K562 (cell line): ENCODE data around the gene LCTL. TPM values are rescaled to one million over a fixed set of nuclear protein-coding genes. Genes with fewer than 3 reads are reported as not detected.

Experiments
- ATAC-seq: fragments of 200-7000 bp; cut with Tn5 transposase; 3 replicates; pipeline ENCODE4 v1.9.1; 2020; ENCODE audit warnings: moderate library complexity
- BruUV-seq: library from RNA; stranded (reverse); fragments of 400-500 nt; replicated peaks from 2 replicates; lab custom pipeline; 2021; lab: Mats Ljungman, UMichigan
- CTCF ChIA-PET: fragments of 300-600 bp; formaldehyde crosslinking; extraction: SDS; loops from one replicate; lab custom pipeline; 2021; ENCODE audit warnings: low intra/inter-chr PET ratio; lab: Yijun Ruan, JAX
- POLR2A ChIA-PET: fragments of 300-600, 350-650 bp; sonication (Branson Sonifier 250); formaldehyde crosslinking; extraction: SDS; loops from one replicate; lab custom pipeline; 2021; ENCODE audit warnings: antibody characterized with exemption, inconsistent platforms; lab: Yijun Ruan, JAX
- DNase-seq, 4 experiments: peaks; one replicate each; pipeline versions ENCODE4 v3.0.0 to v3.0.0-alpha.2; 2011 to 2018; ENCODE audit warnings: low spot score in 3 of 4, mixed read lengths in 3 of 4; ENCODE audit errors: extremely low read depth in 1 of 4
- FAIRE-seq: peaks from 2 replicates; lab custom pipeline; 2011; peaks lifted over from hg19 to GRCh38; lab: Jason Lieb, UNC
- H2AFZ ChIP-seq: 2 replicates; pipeline ENCODE4 v1.6.0; 2011; ENCODE audit warnings: low read depth, low read length, control low read depth, inconsistent platforms
- H3K27ac ChIP-seq: fragments of 200-600 bp; 3 replicates; pipeline ENCODE4 v1.8.0; 2011; ENCODE audit warnings: low read depth, mild to moderate bottlenecking, control low read depth, inconsistent platforms, low read length, moderate library complexity, mixed read lengths; ENCODE audit errors: extremely low read depth
- H3K27me3 ChIP-seq, 2 experiments: fragments of 300-600 bp in 1 of 2; 2 replicates in 1 of 2; 3 replicates in 1 of 2; pipeline versions ENCODE4 v1.6.0 to v1.8.0; 2011; ENCODE audit warnings: inconsistent platforms in 2 of 2, low read length in 2 of 2, mild to moderate bottlenecking in 1 of 2, mixed read lengths in 1 of 2, moderate library complexity in 1 of 2; ENCODE audit not compliant: control insufficient read depth in 2 of 2, insufficient read depth in 2 of 2
- H3K36me3 ChIP-seq: fragments of 300-600 bp; 3 replicates; pipeline ENCODE4 v1.8.0; 2011; ENCODE audit warnings: mild to moderate bottlenecking, low read length, inconsistent platforms; ENCODE audit not compliant: control insufficient read depth, insufficient read depth
- H3K4me1 ChIP-seq, 2 experiments: fragments of 200-600 bp in 1 of 2; replicated peaks in 1 of 2; 2 replicates in 1 of 2; 3 replicates in 1 of 2; pipeline versions ENCODE4 v1.5.1 to v1.8.0; 2011; ENCODE audit warnings: inconsistent platforms in 2 of 2, low read length in 2 of 2, mild to moderate bottlenecking in 1 of 2, mixed read lengths in 1 of 2, moderate library complexity in 1 of 2; ENCODE audit not compliant: control insufficient read depth in 2 of 2, insufficient read depth in 2 of 2
- H3K4me2 ChIP-seq: 2 replicates; pipeline ENCODE4 v1.6.1; 2011; ENCODE audit warnings: low read length, control low read depth, inconsistent platforms, mixed read lengths; ENCODE audit not compliant: insufficient read depth
- H3K4me3 ChIP-seq: fragments of 200-600 bp; sonication (generic), shearing (Covaris generic); 2 replicates; pipeline ENCODE4 v1.5.1; 2016; ENCODE audit warnings: control low read depth, inconsistent platforms
- H3K79me2 ChIP-seq: fragments of 200-600 bp; 3 replicates; pipeline ENCODE4 v1.8.0; 2011; ENCODE audit warnings: low read length, inconsistent platforms; ENCODE audit not compliant: control insufficient read depth, insufficient read depth
- H3K9ac ChIP-seq, 2 experiments: 2 replicates each; pipeline versions ENCODE4 v1.6.0 to v1.6.1; 2011; ENCODE audit warnings: low read depth in 2 of 2, low read length in 2 of 2, control low read depth in 1 of 2, inconsistent platforms in 1 of 2, mild to moderate bottlenecking in 1 of 2, mixed read lengths in 1 of 2; ENCODE audit not compliant: insufficient read depth in 1 of 2
- H3K9me1 ChIP-seq: one replicate; pipeline ENCODE4 v1.6.0; 2011; ENCODE audit warnings: inconsistent platforms, mild to moderate bottlenecking, low read length, moderate library complexity; ENCODE audit not compliant: control insufficient read depth, insufficient read depth
- H3K9me3 ChIP-seq: replicated peaks from 2 replicates; pipeline ENCODE4 v1.5.1; 2011; ENCODE audit warnings: low read depth, low read length, inconsistent platforms; ENCODE audit not compliant: control insufficient read depth, insufficient read depth
- H4K20me1 ChIP-seq: replicated peaks from 2 replicates; pipeline ENCODE4 v1.6.1; 2011; ENCODE audit warnings: low read length, inconsistent platforms, mixed read lengths; ENCODE audit not compliant: control insufficient read depth, insufficient read depth
- C11orf30 ChIP-seq: fragments of 450-650 bp; IDR thresholded peaks from 2 replicates; pipeline ENCODE4 v1.6.1; 2016; ENCODE audit warnings: low read depth, mild to moderate bottlenecking
- MAFG ChIP-seq: fragments of 450-650 bp; conservative IDR thresholded peaks from 2 replicates; pipeline ENCODE4 v1.6.1; 2016; ENCODE audit warnings: missing genetic modification characterization, missing compliant biosample characterization
- POLR2A ChIP-seq: fragments of 450-650 bp; conservative IDR thresholded peaks from 2 replicates; pipeline ENCODE4 v1.6.1; 2016
- RBM25 ChIP-seq: fragments of 200-400 bp; formaldehyde crosslinking; IDR thresholded peaks from 2 replicates; pipeline ENCODE4 v1.6.1; 2018; ENCODE audit warnings: low read length, low read depth, moderate library complexity; ENCODE audit not compliant: severe bottlenecking
- SUPT5H ChIP-seq: fragments of 450-650 bp; IDR thresholded peaks from 2 replicates; pipeline ENCODE4 v1.6.1; 2016
- ZNF316 ChIP-seq: fragments of 450-650 bp; IDR thresholded peaks from 2 replicates; pipeline ENCODE4 v1.6.1; 2016
- WGBS: fragments of 100-300 bp; shearing (Covaris generic); methylation state at CpG from one replicate; pipeline ENCODE4 v1.1.6; 2016; ENCODE audit warnings: low coverage, mixed read lengths; ENCODE audit not compliant: insufficient coverage; ENCODE audit errors: missing lambda C conversion rate; 5-methylcytosine and 5-hydroxymethylcytosine counted together
- in situ Hi-C: fragments of 300-500 bp; cut with MboI; formaldehyde crosslinking; loops from 4 replicates; pipeline ENCODE4 v1.15.0; 2018; ENCODE audit warnings: inconsistent platforms, mixed read lengths
- intact Hi-C: fragments of 100-400 bp; cut with micrococcal nuclease; formaldehyde crosslinking; loops from 2 replicates; pipeline ENCODE4 v1.14.2; 2022
- polyA plus RNA-seq, 8 experiments: library from polyadenylated mRNA; depleted of rRNA in 4 of 8; stranded (reverse) in 5 of 8; unstranded in 3 of 8; fragments of >200 nt; fragmentation: Nextera tagmentation in 2 of 8; fragmentation: Illumina TruSeq in 1 of 8; extraction: Ambion mirVana in 2 of 8; extraction: Trizol in 1 of 8; gene quantifications; 2 replicates each; pipeline versions ENCODE4 v1.2.1 to v1.2.3, GENCODE V29; 2011 to 2014; ENCODE audit warnings: inconsistent platforms in 1 of 8, missing spikeins in 1 of 8
- total RNA-seq, 7 experiments: library from RNA; depleted of rRNA in 6 of 7; stranded (reverse); fragments of >200 nt in 6 of 7; fragmentation: Illumina TruSeq in 2 of 7; extraction: Trizol in 2 of 7; gene quantifications; 2 replicates each; pipeline versions ENCODE4 v1.2.1 to v1.2.3, GENCODE V29; 2011 to 2021; ENCODE audit warnings: low replicate concordance in 1 of 7
- TF ChIP-seq, protein P1 (sequence below): fragments of 450-650 bp; IDR thresholded peaks from 2 replicates; pipeline ENCODE4 v1.7.0; 2016; ENCODE audit warnings: borderline replicate concordance

Gene LCTL
- total and polyA plus RNA-seq, 9 of the 15 experiments (the other 6 are each of a cell fraction or from before 2014, with no cell fraction given), result 0.08 to 0.31 (median 0.17) TPM; not detected in 6

DNA sequence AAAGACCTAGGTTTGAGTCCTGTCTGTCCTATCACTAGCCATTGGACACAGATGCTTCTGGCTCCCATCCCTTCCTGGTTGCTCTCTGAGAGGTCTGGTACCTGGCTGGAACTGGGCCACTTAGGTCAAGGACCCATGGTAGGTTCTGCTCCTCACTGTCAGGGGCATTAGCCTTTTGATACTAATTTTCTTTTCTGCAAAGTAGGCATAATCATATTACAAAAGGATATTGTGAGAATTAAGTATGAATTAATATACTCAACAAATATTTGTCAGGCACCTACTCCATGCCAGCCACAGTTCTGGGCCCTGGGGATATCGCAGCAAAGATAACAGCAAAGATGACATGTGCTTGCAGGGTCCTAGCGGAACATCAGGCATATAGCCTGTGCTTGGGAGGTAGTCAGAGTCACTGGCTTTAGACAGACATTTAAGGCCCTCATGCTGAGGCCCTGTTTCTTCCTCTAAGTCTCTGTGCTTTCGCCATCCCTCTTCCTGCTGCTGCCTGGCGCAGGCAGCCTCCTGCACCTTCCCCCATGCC is 25.6 kb upstream of the LCTL start:
- DNase-seq, result no peak
- CTCF ChIA-PET, result no interaction called here
- H3K9me1 ChIP-seq, result peaks cover 43% of the 10 kb centered on the region
- H4K20me1 ChIP-seq, result peaks cover 82% of the 10 kb centered on the region
- H3K4me2 ChIP-seq, result peak overlapping the region; percentile 23
- no peak for ATAC-seq
- peak overlapping the region in 1 of 2 experiments; percentile 63; a peak in 1 of 4 replicates for H3K9ac ChIP-seq
- POLR2A ChIA-PET, result interaction anchor here (0.7 to 1.6 kb wide), 5 partner anchors 9 to 31 kb away, joined by 3 to 9 read pairs (median 4); no protein-coding TSS in a partner anchor
- no peaks in the 10 kb centered on the region for H3K27me3 ChIP-seq
- in situ Hi-C loops, result loop anchor here (10.0 kb wide), 1 partner anchor 263 kb away; no protein-coding TSS in a partner anchor
- H3K9me3 ChIP-seq, result no peaks in the 10 kb centered on the region
- no peak overlapping the region for H3K4me3 ChIP-seq
- peak; percentile 23; the same call in 1 of the 2 replicates for TF ChIP-seq POLR2A
- TF ChIP-seq ZNF316, result peak; percentile 67; the same call in 1 of the 2 replicates
- 0 out of 2 replicates have a peak, but pooled peaks have one; percentile 5 for TF ChIP-seq MAFG
- TF ChIP-seq, protein P1, sequence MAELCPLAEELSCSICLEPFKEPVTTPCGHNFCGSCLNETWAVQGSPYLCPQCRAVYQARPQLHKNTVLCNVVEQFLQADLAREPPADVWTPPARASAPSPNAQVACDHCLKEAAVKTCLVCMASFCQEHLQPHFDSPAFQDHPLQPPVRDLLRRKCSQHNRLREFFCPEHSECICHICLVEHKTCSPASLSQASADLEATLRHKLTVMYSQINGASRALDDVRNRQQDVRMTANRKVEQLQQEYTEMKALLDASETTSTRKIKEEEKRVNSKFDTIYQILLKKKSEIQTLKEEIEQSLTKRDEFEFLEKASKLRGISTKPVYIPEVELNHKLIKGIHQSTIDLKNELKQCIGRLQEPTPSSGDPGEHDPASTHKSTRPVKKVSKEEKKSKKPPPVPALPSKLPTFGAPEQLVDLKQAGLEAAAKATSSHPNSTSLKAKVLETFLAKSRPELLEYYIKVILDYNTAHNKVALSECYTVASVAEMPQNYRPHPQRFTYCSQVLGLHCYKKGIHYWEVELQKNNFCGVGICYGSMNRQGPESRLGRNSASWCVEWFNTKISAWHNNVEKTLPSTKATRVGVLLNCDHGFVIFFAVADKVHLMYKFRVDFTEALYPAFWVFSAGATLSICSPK, result no peak
- TF ChIP-seq SUPT5H, result 0 out of 2 replicates have a peak, but pooled peaks have one; percentile 23
- TF ChIP-seq C11orf30, result peak; percentile 46; the same call in 1 of the 2 replicates
- no peak for TF ChIP-seq RBM25
- H3K27ac ChIP-seq, result 0 out of 3 replicates have a peak overlapping the region, but pooled peaks have one; percentile 15
- BruUV-seq, result no TSS peak
- H3K36me3 ChIP-seq, result peaks cover 92% of the 10 kb centered on the region
- 65% methylated on average over 4 of the region's 4 CpGs for WGBS
- H3K4me1 ChIP-seq, result peaks cover 43 to 56% of the 10 kb centered on the region in 2 experiments
- FAIRE-seq, result peak; percentile 23
- intact Hi-C loops, result no loop called here
- no peak overlapping the region for H2AFZ ChIP-seq
- peaks cover 97% of the 10 kb centered on the region for H3K79me2 ChIP-seq
